Measurements from ENCODE around the gene CEP128. TPM values are rescaled to one million over a fixed set of nuclear protein-coding genes. Genes with fewer than 3 reads are reported as not detected.

Gene CEP128
- total and polyA plus RNA-seq, 3 donors from 2014 or later, result 8.5 to 30.9 (median 15.3) TPM

DNA sequence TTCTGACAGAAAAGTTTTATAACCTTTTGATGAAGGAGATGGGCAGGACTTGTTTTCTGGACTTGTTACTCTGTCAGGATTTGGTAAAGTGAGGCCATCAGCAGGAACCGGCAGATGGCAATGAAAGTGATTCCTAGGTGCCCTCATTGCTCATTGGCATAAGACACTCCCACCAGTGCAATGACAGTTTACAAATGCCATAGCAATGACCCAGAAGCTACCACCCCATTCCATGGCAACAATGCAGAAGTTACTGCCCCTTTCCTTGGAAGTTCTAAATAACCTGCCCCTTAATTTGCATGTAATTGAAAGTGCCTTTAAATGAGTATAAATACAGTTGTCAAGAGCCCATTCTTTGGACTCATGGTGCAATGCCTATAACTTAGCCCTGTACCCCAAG lies 222.6 kb downstream of the CEP128 start:
- H3K9me3 ChIP-seq, result no peaks in the 10 kb centered on the region
- 90 to 100% methylated on average over 1 of the region's 1 CpG for WGBS, 2 donors
- intact Hi-C loops (cut with DNase I; ENCODE audit: low total_unique reads), result no loop called here
- no peak for TF ChIP-seq POLR2A (IDR thresholded peaks at IDR 0.05)
- TF ChIP-seq, protein P1, sequence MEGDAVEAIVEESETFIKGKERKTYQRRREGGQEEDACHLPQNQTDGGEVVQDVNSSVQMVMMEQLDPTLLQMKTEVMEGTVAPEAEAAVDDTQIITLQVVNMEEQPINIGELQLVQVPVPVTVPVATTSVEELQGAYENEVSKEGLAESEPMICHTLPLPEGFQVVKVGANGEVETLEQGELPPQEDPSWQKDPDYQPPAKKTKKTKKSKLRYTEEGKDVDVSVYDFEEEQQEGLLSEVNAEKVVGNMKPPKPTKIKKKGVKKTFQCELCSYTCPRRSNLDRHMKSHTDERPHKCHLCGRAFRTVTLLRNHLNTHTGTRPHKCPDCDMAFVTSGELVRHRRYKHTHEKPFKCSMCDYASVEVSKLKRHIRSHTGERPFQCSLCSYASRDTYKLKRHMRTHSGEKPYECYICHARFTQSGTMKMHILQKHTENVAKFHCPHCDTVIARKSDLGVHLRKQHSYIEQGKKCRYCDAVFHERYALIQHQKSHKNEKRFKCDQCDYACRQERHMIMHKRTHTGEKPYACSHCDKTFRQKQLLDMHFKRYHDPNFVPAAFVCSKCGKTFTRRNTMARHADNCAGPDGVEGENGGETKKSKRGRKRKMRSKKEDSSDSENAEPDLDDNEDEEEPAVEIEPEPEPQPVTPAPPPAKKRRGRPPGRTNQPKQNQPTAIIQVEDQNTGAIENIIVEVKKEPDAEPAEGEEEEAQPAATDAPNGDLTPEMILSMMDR (IDR thresholded peaks at IDR 0.05), result no peak
- H3K36me3 ChIP-seq (ENCODE audit: low read depth, missing control alignments), result no peaks in the 10 kb centered on the region
- DNase-seq, result no peak
- H3K4me1 ChIP-seq, result no peaks in the 10 kb centered on the region
- H3K27me3 ChIP-seq, result no peaks in the 10 kb centered on the region
- H3K27ac ChIP-seq, result no peak overlapping the region
- no peak overlapping the region for H3K4me3 ChIP-seq

DNA sequence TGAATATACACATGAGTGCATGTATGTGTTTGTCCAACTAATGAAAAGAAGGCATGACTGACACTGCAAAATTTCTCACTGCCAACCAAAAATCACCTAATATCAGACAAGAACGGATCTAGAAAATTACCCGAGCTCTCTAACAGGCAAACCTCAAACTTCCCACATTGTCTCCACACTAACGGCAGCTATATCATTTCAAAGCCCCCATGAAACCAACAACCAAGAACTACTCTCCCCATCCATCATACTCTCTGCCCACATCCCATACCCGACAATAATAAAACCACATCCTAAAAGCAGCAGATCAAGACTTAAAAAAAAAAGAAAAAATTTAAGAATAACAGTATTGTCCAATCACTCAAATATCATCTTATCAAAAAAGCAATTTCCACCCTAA lies 227.1 kb downstream of the CEP128 start:
- WGBS, 2 donors, result 80 to 90% methylated on average over 4 of the region's 4 CpGs
- no peak overlapping the region for H3K4me3 ChIP-seq
- intact Hi-C loops (cut with DNase I; ENCODE audit: low total_unique reads), result no loop called here

DNA sequence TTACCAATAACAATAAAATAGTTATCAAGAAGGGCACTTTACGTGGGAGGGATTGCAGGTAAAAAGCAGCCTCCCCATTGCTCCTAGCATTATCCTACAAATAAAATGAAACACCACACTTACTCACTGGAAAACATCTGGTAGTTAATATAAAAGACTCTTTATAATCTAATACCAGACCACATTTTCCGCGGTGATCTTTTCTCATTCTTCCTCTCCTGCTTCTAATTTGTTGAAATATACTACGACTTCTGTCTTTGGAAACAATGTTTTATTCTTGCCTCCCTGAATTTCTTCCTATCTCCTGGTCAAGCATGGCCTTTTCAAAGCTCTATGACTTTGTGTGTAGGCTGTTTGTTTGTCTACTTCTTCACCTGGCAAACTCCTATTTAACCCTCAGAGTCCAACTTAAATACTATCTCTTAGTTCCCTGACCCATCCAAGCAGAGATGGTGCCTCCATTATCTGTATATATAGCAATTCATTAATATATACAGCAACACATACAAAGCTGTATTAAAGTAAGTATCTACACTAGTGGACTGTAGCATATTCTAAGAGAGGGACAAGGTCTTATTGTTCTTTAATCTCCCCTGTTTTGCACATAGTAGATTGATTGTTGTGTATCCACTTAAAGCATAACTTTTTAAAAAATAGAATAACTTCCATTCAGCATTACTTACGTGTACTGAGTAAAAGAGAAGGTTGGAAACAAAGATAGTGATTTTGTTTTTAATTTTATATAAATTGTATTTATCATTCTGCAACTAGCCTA lies 228.3 kb downstream of the CEP128 start:
- H3K4me1 ChIP-seq, result no peaks in the 10 kb centered on the region
- intact Hi-C loops (cut with DNase I; ENCODE audit: low total_unique reads), result no loop called here
- H3K9me3 ChIP-seq, result no peaks in the 10 kb centered on the region
- H3K27me3 ChIP-seq, result no peaks in the 10 kb centered on the region
- no peak for TF ChIP-seq POLR2A (IDR thresholded peaks at IDR 0.05)
- TF ChIP-seq, protein P1 (IDR thresholded peaks at IDR 0.05), result no peak
- H3K4me3 ChIP-seq, result no peak overlapping the region
- WGBS, 2 donors, result 62 to 67% methylated on average over 5 of the region's 5 CpGs
- no peaks in the 10 kb centered on the region for H3K36me3 ChIP-seq (ENCODE audit: low read depth, missing control alignments)
- DNase-seq, result no peak
- no peak overlapping the region for H3K27ac ChIP-seq

More for the DNA sequence above, 227.1 kb downstream of the CEP128 start:
- TF ChIP-seq, protein P1 (IDR thresholded peaks at IDR 0.05), result no peak
- no peak for TF ChIP-seq POLR2A (IDR thresholded peaks at IDR 0.05)
- no peaks in the 10 kb centered on the region for H3K36me3 ChIP-seq (ENCODE audit: low read depth, missing control alignments)
- H3K27ac ChIP-seq, result no peak overlapping the region
- H3K9me3 ChIP-seq, result no peaks in the 10 kb centered on the region
- no peaks in the 10 kb centered on the region for H3K27me3 ChIP-seq
- no peak for DNase-seq
- H3K4me1 ChIP-seq, result no peaks in the 10 kb centered on the region

DNA sequence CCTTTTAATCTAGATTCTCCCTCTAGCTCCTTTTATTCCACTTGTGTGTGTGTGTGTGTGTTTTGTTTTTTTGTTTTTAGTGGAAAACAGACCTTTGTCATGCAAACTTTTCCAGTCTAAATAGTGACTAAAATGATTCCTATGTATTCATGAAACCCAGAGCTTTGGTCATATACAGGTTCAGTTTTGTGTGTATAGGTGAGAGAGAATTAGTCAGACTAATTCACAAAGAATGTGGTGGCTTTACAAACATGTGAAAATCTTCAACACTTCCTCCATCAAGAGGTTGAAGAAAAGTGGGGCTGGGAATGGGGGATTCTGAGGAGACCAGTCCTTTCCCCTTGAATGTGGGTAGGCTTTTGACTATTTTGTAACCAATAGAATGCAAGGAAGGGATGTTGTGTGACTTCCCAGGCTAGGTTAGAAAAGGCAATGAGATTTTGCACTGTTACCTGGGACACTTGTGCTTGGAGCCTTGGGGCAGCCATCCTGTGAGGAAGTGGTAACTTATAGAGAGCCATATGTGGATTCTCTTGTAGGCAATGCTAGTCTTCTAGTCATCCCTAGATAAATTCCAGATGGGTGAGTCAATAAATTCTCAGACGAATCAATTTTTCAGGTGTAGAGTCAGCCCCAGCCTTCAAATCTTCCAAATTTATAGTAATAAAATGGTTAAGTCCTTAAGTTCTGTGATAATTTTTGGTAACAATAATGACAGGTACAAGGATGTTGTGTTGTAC lies 236.1 kb downstream of the CEP128 start:
- 85 to 100% methylated on average over 1 of the region's 1 CpG for WGBS, 2 donors
- intact Hi-C loops (cut with DNase I; ENCODE audit: low total_unique reads), result no loop called here
- Histone ChIP-seq H3K27ac (no peak overlapping the region), H3K4me3 (no peak overlapping the region), H3K9me3 (no peaks in the 10 kb centered on the region), H3K36me3 (ENCODE audit: low read depth, missing control alignments) (no peaks in the 10 kb centered on the region), H3K4me1 (no peaks in the 10 kb centered on the region), H3K27me3 (no peaks in the 10 kb centered on the region)
- TF ChIP-seq, protein P1 (IDR thresholded peaks at IDR 0.05), result no peak
- TF ChIP-seq POLR2A (IDR thresholded peaks at IDR 0.05), result no peak
- no peak for DNase-seq
